Sigmoid colon (tissue), 7 donors: ENCODE results near the gene SIAE. TPM values are rescaled to one million over a fixed set of nuclear protein-coding genes. Genes with fewer than 3 reads are reported as not detected.

Source experiments
- DNase-seq: peaks from one replicate; pipeline ENCODE4 v3.0.0-alpha.2; 2019
- H3K27ac ChIP-seq, 4 donors: fragments of 200-600 bp; sonication (generic); one replicate each; pipeline ENCODE4 v1.5.1; 2016 to 2019; ENCODE audit warnings: mild to moderate bottlenecking in 1 of 4
- H3K27me3 ChIP-seq, 3 donors: fragments of 200-600 bp; sonication (generic); one replicate each; pipeline ENCODE4 v1.5.1; 2019; ENCODE audit warnings: mild to moderate bottlenecking in 1 of 3
- H3K36me3 ChIP-seq, 4 donors: fragments of 200-600 bp; sonication (generic); one replicate each; pipeline ENCODE4 v1.5.1; 2016 to 2019
- H3K4me1 ChIP-seq, 4 donors: fragments of 200-600 bp; sonication (generic); one replicate each; pipeline ENCODE4 v1.5.1; 2017 to 2019
- H3K4me3 ChIP-seq, 4 donors: fragments of 200-600 bp; sonication (generic); one replicate each; pipeline ENCODE4 v1.5.1; 2017 to 2019; ENCODE audit warnings: mild to moderate bottlenecking in 2 of 4, moderate library complexity in 1 of 4
- H3K9me3 ChIP-seq, 4 donors: fragments of 200-600 bp in 3 of 4; sonication (generic) in 3 of 4; one replicate each; pipeline versions ENCODE4 v1.5.1 to v1.6.1; 2013 to 2019
- CTCF ChIP-seq, 4 experiments: fragments of 450-650 bp in 3 of 4; fragments of 200-600 bp in 1 of 4; IDR thresholded peaks; one replicate each; pipeline ENCODE4 v1.5.1; 2016 to 2019; ENCODE audit warnings: antibody characterized with exemption in 4 of 4, mild to moderate bottlenecking in 3 of 4, moderate library complexity in 2 of 4
- EP300 ChIP-seq, 4 donors: sonication (generic); formaldehyde crosslinking; IDR thresholded peaks; one replicate each; pipeline ENCODE4 v1.6.1; 2017; ENCODE audit warnings: antibody characterized with exemption in 4 of 4
- POLR2A ChIP-seq, 2 donors: fragments of 450-650 bp; IDR thresholded peaks; one replicate each; pipeline ENCODE4 v1.6.1; 2016; ENCODE audit warnings: antibody characterized with exemption in 2 of 2, mild to moderate bottlenecking in 2 of 2, moderate library complexity in 2 of 2
- POLR2AphosphoS5 ChIP-seq, 4 donors: sonication (generic); formaldehyde crosslinking; IDR thresholded peaks; one replicate each; pipeline ENCODE4 v1.6.1; 2017; ENCODE audit warnings: antibody characterized with exemption in 4 of 4
- WGBS, 2 donors: extraction: QIAGEN DNeasy Blood & Tissue Kit; methylation state at CpG; one replicate each; pipeline ENCODE4 v1.1.7; 2013; 5-methylcytosine and 5-hydroxymethylcytosine counted together
- intact Hi-C: fragments of 100-400 bp; cut with DNase I; formaldehyde crosslinking; loops from one replicate; pipeline ENCODE4 v1.15.1; 2023
- polyA plus RNA-seq, 3 donors: library from polyadenylated mRNA; stranded (reverse); fragments of 200-250 nt; gene quantifications; one replicate each; pipeline ENCODE4 v1.2.3, GENCODE V29; 2013
- total RNA-seq, 4 donors: library from RNA; depleted of rRNA; stranded (reverse); fragments of >200 nt; gene quantifications; one replicate each; pipeline ENCODE4 v1.1.0, GENCODE V29; 2016
- donor health status: healthy with polysubstance abuse.
- donor health status: Bipolar disorder and iron deficiency.
- donor health status: healthy.

SIAE gene
- total and polyA plus RNA-seq, 7 donors = 2.5 to 62.2 (median 7.2) TPM

- TF ChIP-seq CTCF (IDR thresholded peaks at IDR 0.05) = peak; percentile 61 to 83 (median 68)
- TF ChIP-seq POLR2AphosphoS5 (IDR thresholded peaks at IDR 0.05) = no peak
- peak overlapping the region in 2 of 4 donors; percentile 22 to 24 for H3K4me3 ChIP-seq
- peak; percentile 75 for DNase-seq
- H3K27me3 ChIP-seq = no peaks in the 10 kb centered on the region
- H3K9me3 ChIP-seq = no peaks in the 10 kb centered on the region
- H3K36me3 ChIP-seq = peaks cover 0 to 6% (median 1%) of the 10 kb centered on the region in 4 donors
- WGBS, 2 donors = 30 to 32% methylated on average over 16 of the region's 16 CpGs
- H3K4me1 ChIP-seq = peaks cover 0 to 4% (median 0%) of the 10 kb centered on the region in 4 donors
- intact Hi-C loops = loop anchor here (1.0 kb wide), 1 partner anchor 193 kb away; no protein-coding TSS in a partner anchor
- H3K27ac ChIP-seq = peak overlapping the region in 1 of 4 donors; percentile 16
Measured at GRCh38 chr11:124644426-124645280, 28.9 kb downstream of the SIAE start.

GRCh38 chr11:124643605-124644425, 29.7 kb downstream of the SIAE start:
- Histone ChIP-seq H3K36me3 (peaks cover 0 to 10% (median 1%) of the 10 kb centered on the region in 4 donors), H3K9me3 (no peaks in the 10 kb centered on the region), H3K27me3 (no peaks in the 10 kb centered on the region), H3K4me3 (peak overlapping the region in 1 of 4 donors; percentile 24), H3K4me1 (peaks cover 0 to 4% (median 0%) of the 10 kb centered on the region in 4 donors), H3K27ac (no peak overlapping the region)
- intact Hi-C loops = loop anchor here (1.0 kb wide), 1 partner anchor 193 kb away; no protein-coding TSS in a partner anchor
- 48 to 54% methylated on average over 3 of the region's 3 CpGs for WGBS, 2 donors
- no peak for DNase-seq
- TF ChIP-seq POLR2AphosphoS5 (IDR thresholded peaks at IDR 0.05) (no peak), CTCF (IDR thresholded peaks at IDR 0.05) (no peak), POLR2A (IDR thresholded peaks at IDR 0.05) (no peak), EP300 (IDR thresholded peaks at IDR 0.05) (no peak)

GRCh38 chr11:124643042-124643604, 30.4 kb downstream of the SIAE start:
- DNase-seq = no peak
- Histone ChIP-seq H3K4me1 (peaks cover 0 to 4% (median 0%) of the 10 kb centered on the region in 4 donors), H3K27me3 (no peaks in the 10 kb centered on the region), H3K36me3 (peaks cover 0 to 17% (median 4%) of the 10 kb centered on the region in 4 donors), H3K4me3 (no peak overlapping the region), H3K27ac (no peak overlapping the region), H3K9me3 (no peaks in the 10 kb centered on the region)
- 91 to 94% methylated on average over 10 of the region's 10 CpGs for WGBS, 2 donors
- intact Hi-C loops = no loop called here
- TF ChIP-seq CTCF (IDR thresholded peaks at IDR 0.05) (no peak), POLR2A (IDR thresholded peaks at IDR 0.05) (no peak), POLR2AphosphoS5 (IDR thresholded peaks at IDR 0.05) (no peak)

GRCh38 chr11:124642628-124643027, 30.9 kb downstream of the SIAE start:
- intact Hi-C loops = no loop called here
- H3K36me3 ChIP-seq = peaks cover 0 to 22% (median 7%) of the 10 kb centered on the region in 4 donors
- H3K4me3 ChIP-seq = no peak overlapping the region
- TF ChIP-seq POLR2A (IDR thresholded peaks at IDR 0.05) (no peak), EP300 (IDR thresholded peaks at IDR 0.05) (no peak), CTCF (IDR thresholded peaks at IDR 0.05) (no peak), POLR2AphosphoS5 (IDR thresholded peaks at IDR 0.05) (no peak)
- no peaks in the 10 kb centered on the region for H3K27me3 ChIP-seq
- no peak overlapping the region for H3K27ac ChIP-seq
- H3K4me1 ChIP-seq = peaks cover 0 to 4% (median 0%) of the 10 kb centered on the region in 4 donors
- 90 to 97% methylated on average over 3 of the region's 3 CpGs for WGBS, 2 donors
- DNase-seq = no peak
- no peaks in the 10 kb centered on the region for H3K9me3 ChIP-seq
